HG03442 (cell line): ENCODE results near the gene THAP11.

Source experiments
- ATAC-seq: cut with Tn5 transposase; IDR thresholded peaks from one replicate; pipeline ENCODE4 v1.9.1; 2021; ENCODE audit warnings: mild to moderate bottlenecking, moderate library complexity; ENCODE audit not compliant: unreplicated experiment

Gene THAP11

DNA sequence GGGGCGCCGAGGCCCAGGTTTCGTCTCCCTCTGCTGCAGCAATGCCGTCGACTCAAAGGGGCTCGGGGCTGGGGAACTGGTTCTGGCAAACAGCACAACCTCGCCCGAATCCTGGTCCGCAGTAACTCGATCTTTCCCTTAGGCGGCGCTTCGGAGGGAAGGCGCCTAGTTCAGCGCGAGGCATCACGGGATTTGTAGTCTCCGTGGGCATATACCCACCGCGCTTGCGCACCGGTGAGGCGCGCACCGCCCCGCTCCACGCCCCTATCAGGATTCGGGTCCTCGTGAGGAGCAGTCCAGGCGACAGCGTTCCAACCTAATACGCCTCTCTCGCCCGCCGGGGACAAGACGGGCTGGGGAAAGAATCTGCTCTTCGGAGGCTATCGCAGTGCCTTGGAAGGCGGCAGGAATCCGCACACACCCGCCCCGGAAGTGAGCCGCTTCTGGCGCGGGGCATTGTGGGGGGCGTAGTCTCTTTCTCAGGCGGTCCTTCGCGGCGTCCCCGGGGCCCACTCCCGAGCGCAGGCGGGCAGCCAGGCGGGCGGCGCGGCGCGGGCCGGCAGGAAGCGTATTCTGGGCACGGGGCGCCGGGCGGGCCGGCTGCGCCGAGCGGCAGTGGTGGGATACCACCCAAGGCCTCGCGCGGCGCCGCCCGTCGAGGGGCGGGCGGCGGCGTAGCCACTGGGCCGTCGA, at the start of gene THAP11:
Gene THAP11 (plus strand): TSS at position 505 of the 693 bp plus-strand sequence. CDS start 235 bp downstream, outside the sequence.
- peak; percentile 52 for ATAC-seq

GRCh38 chr16:67796099-67796718, 45.9 kb upstream of the THAP11 start:
- no peak for ATAC-seq

GRCh38 chr16:67800338-67800926, 41.7 kb upstream of the THAP11 start:
- ATAC-seq: no peak

DNA sequence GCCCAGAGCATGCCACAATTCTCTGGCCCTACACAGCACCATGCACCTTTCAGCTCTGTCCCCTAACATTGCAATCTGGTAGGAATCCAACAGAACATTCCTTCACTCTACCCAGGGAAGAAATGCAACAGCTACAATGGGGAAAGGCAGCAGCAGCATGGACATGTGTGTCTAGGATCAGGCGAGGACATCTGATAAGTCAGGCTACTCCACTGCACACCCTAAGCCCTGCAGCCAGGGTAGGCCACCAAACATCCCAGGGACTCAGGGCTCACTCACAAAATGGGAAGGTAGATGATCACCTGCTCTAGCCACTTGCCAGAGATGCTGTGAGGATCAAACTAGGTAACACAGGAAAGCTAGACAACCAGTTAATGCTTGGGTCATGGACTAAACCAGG, 40.9 kb upstream of the THAP11 start:
- ATAC-seq: no peak

DNA sequence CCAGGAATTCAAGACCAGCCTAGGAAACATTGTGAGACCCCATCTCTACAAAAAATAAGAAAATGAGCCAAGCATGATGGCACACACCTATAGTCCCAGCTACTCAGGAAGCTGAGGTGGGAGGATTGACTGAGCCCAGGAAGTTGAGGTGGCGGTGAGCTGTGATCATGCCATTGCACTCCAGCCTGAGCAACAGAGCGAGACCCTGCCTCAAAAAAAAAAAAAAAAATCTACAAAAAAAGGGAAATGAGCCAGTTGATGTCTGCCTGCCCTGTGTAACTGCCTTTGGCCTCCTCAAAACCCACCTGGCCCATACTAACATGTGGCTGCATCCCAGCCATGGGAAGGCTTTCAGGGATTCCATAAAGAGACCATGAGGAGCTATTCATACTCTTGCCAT, 40.2 kb upstream of the THAP11 start:
- no peak for ATAC-seq

- no peak for ATAC-seq
Observed at GRCh38 chr16:67803894-67804293, 38.2 kb upstream of the THAP11 start.

GRCh38 chr16:67804853-67805542, 37.1 kb upstream of the THAP11 start:
- no peak for ATAC-seq

GRCh38 chr16:67805718-67806427, 36.2 kb upstream of the THAP11 start:
- no peak for ATAC-seq

DNA sequence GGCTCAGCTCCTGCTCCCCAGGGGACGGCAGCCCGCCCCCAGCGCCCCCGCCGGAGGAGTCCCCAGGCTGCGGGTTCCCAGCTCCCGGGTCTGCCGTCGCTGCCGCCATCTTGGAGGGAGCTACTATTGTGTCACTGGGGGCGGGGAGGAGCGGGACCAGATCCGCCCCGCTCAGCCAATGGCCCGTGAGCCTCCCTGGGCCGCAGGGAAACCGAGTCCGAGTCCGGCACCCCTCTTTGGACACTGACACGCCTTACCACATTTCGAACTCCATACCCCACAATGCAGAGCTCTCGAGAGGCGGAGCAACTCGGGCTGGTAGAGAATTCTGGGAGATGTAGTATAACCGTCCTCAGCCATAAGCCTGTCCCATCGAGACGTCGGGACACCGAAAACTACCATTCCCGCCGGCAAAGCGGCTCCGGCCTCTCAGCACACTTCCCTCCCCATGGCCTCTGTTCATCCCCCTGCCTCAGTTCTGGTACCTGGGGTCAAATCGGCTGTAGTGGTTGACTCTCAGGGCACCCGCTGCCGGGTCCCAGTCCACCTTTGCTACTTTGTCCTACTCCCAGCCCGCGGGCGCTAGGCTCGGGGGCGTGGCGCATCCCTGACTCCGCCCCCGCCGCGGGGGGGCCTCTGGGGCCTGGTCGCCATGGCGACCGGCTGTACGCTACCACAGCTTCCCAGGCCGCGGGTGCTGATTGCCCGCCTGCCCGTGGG, 35.5 kb upstream of the THAP11 start, which contains the start of the genes RANBP10 and TSNAXIP1:
Gene RANBP10 (minus strand): TSS at position 133 of the 720 bp plus-strand sequence. CDS start 24 bp downstream, at position 109.
Gene TSNAXIP1 (plus strand): TSS at position 462 of the 720 bp plus-strand sequence. CDS start 261 bp downstream, outside the sequence.
- ATAC-seq: peak; percentile 87

- ATAC-seq: no peak
Observed at GRCh38 chr16:67807148-67807682, 34.9 kb upstream of the THAP11 start.

- ATAC-seq: no peak
Observed at GRCh38 chr16:67811899-67812298, 30.2 kb upstream of the THAP11 start.

- ATAC-seq: no peak
Observed at GRCh38 chr16:67814567-67814966, 27.6 kb upstream of the THAP11 start.

GRCh38 chr16:67820608-67821259, 21.4 kb upstream of the THAP11 start:
- ATAC-seq: no peak

DNA sequence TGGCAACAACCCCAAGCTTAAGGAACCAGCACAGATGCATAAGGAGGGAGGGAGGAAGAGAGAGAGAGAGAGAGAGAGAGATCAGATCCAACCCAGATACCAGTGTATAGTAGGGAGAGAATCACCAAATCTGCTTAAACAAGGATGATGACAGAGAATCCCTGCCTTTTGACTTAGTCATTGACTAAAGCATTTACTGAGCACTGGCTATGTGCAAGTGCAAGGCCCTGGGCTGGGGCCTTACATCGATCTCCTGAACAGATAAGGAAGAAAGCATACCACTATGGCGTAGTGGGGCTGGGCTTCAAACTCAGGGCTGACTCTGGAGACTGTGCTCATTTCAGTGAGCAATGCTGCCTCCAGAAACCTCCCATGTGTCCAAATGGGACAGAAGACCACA, 19.6 kb upstream of the THAP11 start:
- no peak for ATAC-seq

GRCh38 chr16:67825119-67825518, 17.0 kb upstream of the THAP11 start:
- ATAC-seq: no peak

DNA sequence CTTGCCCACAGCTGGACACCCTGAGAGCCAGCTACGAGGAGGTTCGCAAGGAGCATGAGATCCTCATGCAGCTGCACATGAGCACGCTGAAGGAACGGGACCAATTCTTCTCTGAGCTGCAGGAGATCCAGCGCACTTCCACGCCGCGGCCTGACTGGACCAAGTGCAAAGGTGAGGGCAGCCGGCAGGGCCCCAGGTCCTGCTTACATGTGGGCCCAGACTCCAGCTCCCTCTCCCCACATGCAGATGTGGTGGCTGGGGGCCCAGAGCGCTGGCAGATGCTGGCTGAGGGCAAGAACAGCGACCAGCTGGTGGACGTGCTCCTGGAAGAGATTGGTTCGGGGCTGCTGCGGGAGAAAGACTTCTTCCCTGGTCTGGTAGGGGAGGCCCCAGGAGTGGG, 16.2 kb upstream of the THAP11 start:
- ATAC-seq: no peak

DNA sequence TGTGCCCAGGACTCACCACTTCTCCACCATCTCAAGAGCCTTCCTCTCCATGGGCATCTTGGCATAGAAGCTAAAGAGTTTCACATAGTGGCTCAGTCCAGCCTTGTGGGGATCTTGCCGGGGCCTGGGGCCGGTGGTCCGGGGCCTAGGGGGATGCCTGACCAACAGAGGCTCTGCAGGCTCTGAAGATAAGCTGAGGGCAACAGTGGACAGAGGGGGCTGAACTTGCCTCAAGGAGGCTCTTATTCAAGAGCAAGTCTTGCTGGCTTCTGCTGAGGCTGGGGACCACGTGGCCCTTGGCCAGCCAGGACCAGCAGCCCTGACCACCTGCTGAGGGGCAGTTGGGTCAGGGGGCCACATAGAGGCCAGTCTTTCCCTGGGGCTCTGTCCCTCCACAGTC, 13.5 kb upstream of the THAP11 start:
- no peak for ATAC-seq

GRCh38 chr16:67833030-67833414, 9.1 kb upstream of the THAP11 start:
- ATAC-seq: no peak
